ENCODE data around the gene HVCN1.
"Not testable (repeated sequence)": the region's sequence is repeated elsewhere in the genome, so short reads cannot be mapped to it uniquely, and the experiment has no call there.

The HVCN1 gene

GRCh38 chr12:110726708-110727369 is 37.9 kb upstream of the HVCN1 start:
- no peak overlapping the region for H3K9ac ChIP-seq (ENCODE audit: low read length)
- H3K4me3 ChIP-seq (ENCODE audit: low read length) = no peak overlapping the region
- H3K4me2 ChIP-seq (ENCODE audit: low read length) = peak overlapping the region; percentile 29; the same call in 1 of the 2 replicates
- TF ChIP-seq EZH2phosphoT487 (IDR thresholded peaks at IDR 0.05; ENCODE audit: low read depth) (no peak), CTCF (IDR thresholded peaks at IDR 0.05; ENCODE audit: low read depth, low read length) (no peak)
- no peak overlapping the region for H2AFZ ChIP-seq (ENCODE audit: low read depth, low read length)
- H3K36me3 ChIP-seq (replicated peaks; ENCODE audit: low read depth, low read length) = peaks cover 79% of the 10 kb centered on the region
- no peaks in the 10 kb centered on the region for H3K27me3 ChIP-seq (ENCODE audit: low read depth, low read length)
- H3K9me3 ChIP-seq (ENCODE audit: insufficient read depth, low read length) = no peaks in the 10 kb centered on the region
- H3K79me2 ChIP-seq (ENCODE audit: low read length) = peaks cover 91% of the 10 kb centered on the region
- peaks cover 53% of the 10 kb centered on the region for H3K4me1 ChIP-seq (ENCODE audit: low read length)
- peak overlapping the region; percentile 58 for H3K27ac ChIP-seq (ENCODE audit: low read length)
- peaks cover 81% of the 10 kb centered on the region for H4K20me1 ChIP-seq (ENCODE audit: insufficient read depth, low read length)

- Histone ChIP-seq H3K4me1 (ENCODE audit: low read length) (peaks cover 46% of the 10 kb centered on the region), H3K27me3 (ENCODE audit: low read depth, low read length) (no peaks in the 10 kb centered on the region), H3K4me3 (ENCODE audit: low read length) (no peak overlapping the region), H3K9ac (ENCODE audit: low read length) (no peak overlapping the region), H2AFZ (ENCODE audit: low read depth, low read length) (no peak overlapping the region), H3K79me2 (ENCODE audit: low read length) (peaks cover 89% of the 10 kb centered on the region), H4K20me1 (ENCODE audit: insufficient read depth, low read length) (peaks cover 80% of the 10 kb centered on the region), H3K36me3 (replicated peaks; ENCODE audit: low read depth, low read length) (peaks cover 79% of the 10 kb centered on the region), H3K4me2 (ENCODE audit: low read length) (no peak overlapping the region), H3K9me3 (ENCODE audit: insufficient read depth, low read length) (no peaks in the 10 kb centered on the region), H3K27ac (ENCODE audit: low read length) (no peak overlapping the region)
- TF ChIP-seq EZH2phosphoT487 (IDR thresholded peaks at IDR 0.05; ENCODE audit: low read depth) = no peak
- TF ChIP-seq CTCF (IDR thresholded peaks at IDR 0.05; ENCODE audit: low read depth, low read length) = no peak
These were observed 37.1 kb upstream of the HVCN1 start for GRCh38 chr12:110726028-110726427.

- Histone ChIP-seq H3K4me2 (ENCODE audit: low read length) (no peak overlapping the region), H3K4me1 (ENCODE audit: low read length) (peaks cover 38% of the 10 kb centered on the region), H3K36me3 (replicated peaks; ENCODE audit: low read depth, low read length) (peaks cover 79% of the 10 kb centered on the region), H3K4me3 (ENCODE audit: low read length) (no peak overlapping the region), H3K27ac (ENCODE audit: low read length) (no peak overlapping the region), H3K9ac (ENCODE audit: low read length) (no peak overlapping the region), H3K27me3 (ENCODE audit: low read depth, low read length) (no peaks in the 10 kb centered on the region), H4K20me1 (ENCODE audit: insufficient read depth, low read length) (peaks cover 77% of the 10 kb centered on the region), H3K9me3 (ENCODE audit: insufficient read depth, low read length) (no peaks in the 10 kb centered on the region), H3K79me2 (ENCODE audit: low read length) (peaks cover 88% of the 10 kb centered on the region), H2AFZ (ENCODE audit: low read depth, low read length) (no peak overlapping the region)
- TF ChIP-seq CTCF (IDR thresholded peaks at IDR 0.05; ENCODE audit: low read depth, low read length) = no peak
- no peak for TF ChIP-seq EZH2phosphoT487 (IDR thresholded peaks at IDR 0.05; ENCODE audit: low read depth)
These were observed 36.4 kb upstream of the HVCN1 start for GRCh38 chr12:110725267-110725666.

- H3K9me3 ChIP-seq (ENCODE audit: insufficient read depth, low read length); H3K9ac ChIP-seq (ENCODE audit: low read length); H3K4me2 ChIP-seq (ENCODE audit: low read length); H2AFZ ChIP-seq (ENCODE audit: low read depth, low read length); H3K27me3 ChIP-seq (ENCODE audit: low read depth, low read length); H3K4me3 ChIP-seq (ENCODE audit: low read length); H3K27ac ChIP-seq (ENCODE audit: low read length): not testable (repeated sequence)
- Histone ChIP-seq H3K36me3 (replicated peaks; ENCODE audit: low read depth, low read length) (peaks cover 83% of the 10 kb centered on the region), H4K20me1 (ENCODE audit: insufficient read depth, low read length) (peaks cover 72% of the 10 kb centered on the region), H3K79me2 (ENCODE audit: low read length) (peaks cover 77% of the 10 kb centered on the region), H3K4me1 (ENCODE audit: low read length) (peaks cover 35% of the 10 kb centered on the region)
These were observed 34.0 kb upstream of the HVCN1 start for GRCh38 chr12:110722892-110723291.

All from OCI-LY3 (cell line).